ENCODE results near the gene JAG1.

JAG1 gene

GRCh38 chr20:10603378-10603777, 70.4 kb downstream of the JAG1 start:
- peaks cover 8% of the 10 kb centered on the region; the same call in 1 of the 2 replicates for H3K36me3 ChIP-seq (ENCODE audit: control insufficient read depth, low read length)
- TF ChIP-seq CTCF (IDR thresholded peaks at IDR 0.05; ENCODE audit: low read depth, low read length, poor library complexity, severe bottlenecking) = no peak
- no peak for TF ChIP-seq EZH2phosphoT487 (IDR thresholded peaks at IDR 0.05; ENCODE audit: borderline replicate concordance, low read length)
- H3K4me3 ChIP-seq (ENCODE audit: low read length) = no peak overlapping the region
- H3F3A ChIP-seq (ENCODE audit: control insufficient read depth, insufficient read depth) = no peaks in the 10 kb centered on the region
- no peaks in the 10 kb centered on the region for H3K4me1 ChIP-seq (ENCODE audit: control insufficient read depth, low read length)
- H3K27me3 ChIP-seq (ENCODE audit: control insufficient read depth, low read length) = no peaks in the 10 kb centered on the region
- H3K27ac ChIP-seq (ENCODE audit: low read depth, low read length) = no peak overlapping the region
- H3K9me3 ChIP-seq (ENCODE audit: control insufficient read depth, insufficient read depth, low read length) = no peaks in the 10 kb centered on the region
- H3K9me2 ChIP-seq (replicated peaks; ENCODE audit: control insufficient read depth, low read length) = no peaks in the 10 kb centered on the region
- H3K79me2 ChIP-seq (ENCODE audit: control insufficient read depth, low read length) = no peaks in the 10 kb centered on the region
- no peaks in the 10 kb centered on the region for H4K20me1 ChIP-seq (ENCODE audit: control insufficient read depth, insufficient read depth, low read depth, low read length)
- no peak overlapping the region for H3K4me2 ChIP-seq (ENCODE audit: low read length)

GRCh38 chr20:10602221-10602871, 71.5 kb downstream of the JAG1 start:
- no peaks in the 10 kb centered on the region for H3K9me3 ChIP-seq (ENCODE audit: control insufficient read depth, insufficient read depth, low read length)
- no peaks in the 10 kb centered on the region for H3K9me2 ChIP-seq (replicated peaks; ENCODE audit: control insufficient read depth, low read length)
- TF ChIP-seq CTCF (IDR thresholded peaks at IDR 0.05; ENCODE audit: low read depth, low read length, poor library complexity, severe bottlenecking) (no peak), EZH2phosphoT487 (IDR thresholded peaks at IDR 0.05; ENCODE audit: borderline replicate concordance, low read length) (no peak)
- no peak overlapping the region for H3K27ac ChIP-seq (ENCODE audit: low read depth, low read length)
- H3K79me2 ChIP-seq (ENCODE audit: control insufficient read depth, low read length) = no peaks in the 10 kb centered on the region
- H3K4me1 ChIP-seq (ENCODE audit: control insufficient read depth, low read length) = no peaks in the 10 kb centered on the region
- H3K27me3 ChIP-seq (ENCODE audit: control insufficient read depth, low read length) = no peaks in the 10 kb centered on the region
- no peak overlapping the region for H3K4me3 ChIP-seq (ENCODE audit: low read length)
- H4K20me1 ChIP-seq (ENCODE audit: control insufficient read depth, insufficient read depth, low read depth, low read length) = no peaks in the 10 kb centered on the region
- no peaks in the 10 kb centered on the region for H3F3A ChIP-seq (ENCODE audit: control insufficient read depth, insufficient read depth)
- H3K36me3 ChIP-seq (ENCODE audit: control insufficient read depth, low read length) = peaks cover 8% of the 10 kb centered on the region; the same call in 1 of the 2 replicates
- no peak overlapping the region for H3K4me2 ChIP-seq (ENCODE audit: low read length)

DNA sequence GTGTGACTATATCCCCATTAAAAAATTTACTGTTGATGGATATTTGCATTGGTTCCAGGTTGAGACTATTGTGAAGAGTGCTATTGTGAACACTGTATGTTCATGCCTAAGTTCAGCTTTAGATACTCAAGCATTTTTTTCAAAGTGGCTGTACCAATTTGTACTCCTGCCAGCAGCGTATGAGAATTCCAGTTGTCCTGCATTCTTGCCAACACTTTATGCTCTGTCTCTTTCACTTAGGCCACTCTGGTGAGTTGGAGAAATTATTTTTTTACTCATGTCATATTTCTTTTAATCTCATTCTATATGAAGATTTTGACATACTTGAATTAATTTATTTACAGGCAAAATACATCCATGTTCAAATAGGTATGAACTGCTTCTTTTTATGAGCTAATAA, 76.2 kb downstream of the JAG1 start:
- Histone ChIP-seq H3K36me3 (ENCODE audit: control insufficient read depth, low read length) (0 out of 2 replicates have a peak, but pooled peaks cover 5% of the 10 kb centered on the region), H3K79me2 (ENCODE audit: control insufficient read depth, low read length) (no peaks in the 10 kb centered on the region), H3K27ac (ENCODE audit: low read depth, low read length) (no peak overlapping the region), H3K4me3 (ENCODE audit: low read length) (no peak overlapping the region), H3K9me2 (replicated peaks; ENCODE audit: control insufficient read depth, low read length) (no peaks in the 10 kb centered on the region), H3K27me3 (ENCODE audit: control insufficient read depth, low read length) (no peaks in the 10 kb centered on the region), H3K9me3 (ENCODE audit: control insufficient read depth, insufficient read depth, low read length) (no peaks in the 10 kb centered on the region), H3K4me2 (ENCODE audit: low read length) (no peak overlapping the region), H3F3A (ENCODE audit: control insufficient read depth, insufficient read depth) (no peaks in the 10 kb centered on the region), H4K20me1 (ENCODE audit: control insufficient read depth, insufficient read depth, low read depth, low read length) (no peaks in the 10 kb centered on the region), H3K4me1 (ENCODE audit: control insufficient read depth, low read length) (no peaks in the 10 kb centered on the region)
- no peak for TF ChIP-seq EZH2phosphoT487 (IDR thresholded peaks at IDR 0.05; ENCODE audit: borderline replicate concordance, low read length)
- TF ChIP-seq CTCF (IDR thresholded peaks at IDR 0.05; ENCODE audit: low read depth, low read length, poor library complexity, severe bottlenecking) = no peak

Measured in DOHH2 (cell line).